ENCODE data around the gene BEND7. TPM values are rescaled to one million over a fixed set of nuclear protein-coding genes. Genes with fewer than 3 reads are reported as not detected.
"Not testable (repeated sequence)": the region's sequence is repeated elsewhere in the genome, so short reads cannot be mapped to it uniquely, and the experiment has no call there.

Gene BEND7
- total RNA-seq, 1 donor from 2014 or later, result 15.8 TPM

DNA sequence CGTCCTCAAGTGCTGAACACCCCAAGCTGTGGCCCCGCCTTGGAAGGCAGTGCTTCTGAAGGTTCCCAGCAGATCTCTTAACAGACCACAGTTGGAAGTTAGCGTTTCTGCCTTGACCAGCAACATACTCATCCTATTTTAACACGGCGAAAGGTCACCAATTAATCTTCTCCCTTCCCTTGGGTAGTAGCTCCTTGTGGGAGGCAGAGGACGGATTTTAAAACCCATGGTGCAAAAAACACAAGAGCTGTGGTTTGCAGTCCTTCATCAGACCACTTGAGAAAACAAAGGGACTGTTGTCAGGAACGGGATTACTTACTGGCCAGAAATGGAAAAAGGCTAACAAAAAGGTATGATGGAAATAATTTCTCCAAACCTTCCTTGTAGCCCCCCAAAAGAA is 87.3 kb downstream of the BEND7 start:
- Mint-ChIP-seq H3K4me3 (ENCODE audit: unreplicated experiment) (no peak overlapping the region), H3K9me3 (ENCODE audit: low read depth) (no peaks in the 10 kb centered on the region), H3K36me3 (ENCODE audit: low read depth) (peaks cover 7% of the 10 kb centered on the region), H3K27me3 (ENCODE audit: low read depth) (peaks cover 40% of the 10 kb centered on the region), H3K4me1 (ENCODE audit: low read depth) (peaks cover 11% of the 10 kb centered on the region), H3K27ac (ENCODE audit: unreplicated experiment) (no peak overlapping the region)
- TF ChIP-seq CTCF (IDR thresholded peaks at IDR 0.05), result no peak
- DNase-seq (ENCODE audit: low spot score), result no peak

GRCh38 chr10:13440185-13441061 is 88.4 kb downstream of the BEND7 start:
- DNase-seq (ENCODE audit: low spot score), result no peak
- Mint-ChIP-seq H3K9me3 (ENCODE audit: low read depth) (no peaks in the 10 kb centered on the region), H3K27me3 (ENCODE audit: low read depth) (peaks cover 44% of the 10 kb centered on the region), H3K27ac (ENCODE audit: unreplicated experiment) (no peak overlapping the region), H3K4me3 (ENCODE audit: unreplicated experiment) (peak overlapping the region; percentile 65), H3K4me1 (ENCODE audit: low read depth) (peaks cover 11% of the 10 kb centered on the region), H3K36me3 (ENCODE audit: low read depth) (peaks cover 2% of the 10 kb centered on the region)
- peak; percentile 98 for TF ChIP-seq CTCF (IDR thresholded peaks at IDR 0.05)

DNA sequence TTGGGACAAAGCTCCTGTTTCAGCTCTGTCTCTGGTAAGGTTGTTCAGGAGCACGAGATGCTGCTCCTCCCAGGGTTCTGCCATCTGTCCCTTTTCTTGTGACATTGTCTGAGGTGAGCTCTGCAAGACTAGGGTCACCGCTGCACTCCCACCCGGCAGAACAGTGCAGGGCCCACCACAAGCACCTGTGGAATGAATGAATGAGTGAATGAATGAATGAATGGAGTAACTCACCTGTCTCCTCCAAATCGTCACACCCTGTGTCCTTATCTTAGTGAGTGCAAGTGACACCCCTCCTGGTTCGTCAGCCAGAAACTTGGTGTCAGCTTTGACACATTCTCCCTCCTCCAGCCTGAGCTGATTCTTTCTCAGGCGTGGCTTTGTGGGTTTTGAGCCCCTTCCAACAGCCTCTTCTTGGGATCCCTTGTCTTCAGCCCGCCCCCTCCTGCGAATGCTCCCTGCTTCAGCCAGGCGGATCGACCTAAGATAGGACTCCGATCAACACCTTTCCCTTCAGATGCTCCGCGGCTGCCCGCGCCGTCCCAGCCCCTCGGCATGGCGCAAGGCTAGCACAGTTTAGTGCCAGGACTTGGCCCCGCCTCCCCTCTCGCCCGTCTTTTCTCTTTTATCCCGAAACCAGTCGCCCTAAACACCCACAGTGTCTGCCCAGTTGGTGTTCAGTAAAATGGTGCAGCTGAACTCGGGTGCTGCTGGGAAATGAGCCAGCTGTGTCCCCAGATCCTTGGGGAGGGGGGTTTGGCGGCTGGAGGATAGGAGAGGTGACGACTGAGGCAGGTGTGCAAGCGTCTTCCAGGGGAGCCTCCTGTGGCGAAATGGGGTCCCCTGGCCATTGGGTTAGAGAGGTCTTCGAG is 89.3 kb downstream of the BEND7 start:
- no peak for TF ChIP-seq CTCF (IDR thresholded peaks at IDR 0.05)
- Mint-ChIP-seq H3K9me3 (ENCODE audit: low read depth) (no peaks in the 10 kb centered on the region), H3K4me1 (ENCODE audit: low read depth) (peaks cover 11% of the 10 kb centered on the region), H3K27me3 (ENCODE audit: low read depth) (peaks cover 44% of the 10 kb centered on the region), H3K4me3 (ENCODE audit: unreplicated experiment) (peak overlapping the region; percentile 65), H3K27ac (ENCODE audit: unreplicated experiment) (no peak overlapping the region), H3K36me3 (ENCODE audit: low read depth) (no peaks in the 10 kb centered on the region)
- no peak for DNase-seq (ENCODE audit: low spot score)

DNA sequence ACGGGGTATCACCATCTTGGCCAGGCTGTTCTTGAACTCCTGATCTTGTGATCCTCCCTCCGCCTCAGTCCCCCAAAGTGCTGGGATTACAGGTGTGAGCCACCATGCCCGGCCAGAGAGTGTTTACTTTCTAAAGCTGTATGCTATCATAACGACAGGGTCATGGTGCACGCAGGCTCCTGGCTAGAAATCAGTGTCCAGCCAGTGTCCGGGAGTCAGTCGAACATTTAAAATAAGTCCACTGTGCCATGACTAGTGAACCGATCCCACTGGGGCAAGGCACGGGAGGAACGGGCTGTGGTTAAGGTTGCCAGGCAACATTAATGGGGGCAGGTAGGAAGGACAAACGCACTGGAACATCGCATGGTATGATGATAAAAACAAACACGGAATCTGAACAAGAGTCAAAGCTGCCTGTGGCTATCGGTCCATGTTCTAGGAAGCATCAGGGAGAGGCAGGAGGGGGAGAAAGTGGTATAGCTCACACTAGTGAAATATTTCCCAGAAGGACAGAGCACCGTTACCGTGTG is 91.7 kb downstream of the BEND7 start:
- H3K27ac Mint-ChIP-seq (ENCODE audit: unreplicated experiment), result no peak overlapping the region
- H3K4me3 Mint-ChIP-seq (ENCODE audit: unreplicated experiment), result no peak overlapping the region
- H3K9me3 Mint-ChIP-seq (ENCODE audit: low read depth), result no peaks in the 10 kb centered on the region
- H3K36me3 Mint-ChIP-seq (ENCODE audit: low read depth), result no peaks in the 10 kb centered on the region
- no peak for TF ChIP-seq CTCF (IDR thresholded peaks at IDR 0.05)
- peaks cover 42% of the 10 kb centered on the region for H3K27me3 Mint-ChIP-seq (ENCODE audit: low read depth)
- DNase-seq (ENCODE audit: low spot score), result no peak
- peaks cover 11% of the 10 kb centered on the region for H3K4me1 Mint-ChIP-seq (ENCODE audit: low read depth)

DNA sequence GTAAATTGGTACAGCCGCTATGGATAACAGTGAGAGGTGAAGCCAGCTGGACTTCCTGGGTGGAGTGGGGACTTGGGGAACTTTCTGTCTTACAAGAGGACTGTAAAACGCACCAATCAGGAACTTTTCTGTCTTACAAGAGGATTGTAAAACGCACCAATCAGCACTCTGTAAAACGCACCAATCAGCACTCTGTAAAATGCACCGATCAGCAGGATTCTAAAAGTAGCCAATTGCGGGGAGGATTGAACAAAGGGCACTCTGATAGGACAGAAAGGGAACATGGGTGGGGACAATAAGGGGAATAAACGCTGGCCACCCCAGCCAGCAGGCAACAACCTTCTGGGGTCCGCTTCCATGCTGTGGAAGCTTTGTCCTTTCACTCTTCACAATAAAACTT is 100.9 kb downstream of the BEND7 start:
- not testable (repeated sequence) for H3K36me3 Mint-ChIP-seq (ENCODE audit: low read depth); H3K9me3 Mint-ChIP-seq (ENCODE audit: low read depth); H3K27ac Mint-ChIP-seq (ENCODE audit: unreplicated experiment); H3K4me3 Mint-ChIP-seq (ENCODE audit: unreplicated experiment); DNase-seq (ENCODE audit: low spot score); H3K4me1 Mint-ChIP-seq (ENCODE audit: low read depth)
- peaks cover 39% of the 10 kb centered on the region for H3K27me3 Mint-ChIP-seq (ENCODE audit: low read depth)

All from chondrocyte (in vitro differentiated cells).